ENCODE data around the gene VEZF1.
A peak's percentile ranks its signal among the peaks of the same experiment; 100 is the strongest.
"Not testable (repeated sequence)": the region's sequence is repeated elsewhere in the genome, so short reads cannot be mapped to it uniquely, and the experiment has no call there.

The VEZF1 gene

GRCh38 chr17:57999010-57999495, 11.0 kb upstream of the VEZF1 start:
- no peak for DNase-seq

DNA sequence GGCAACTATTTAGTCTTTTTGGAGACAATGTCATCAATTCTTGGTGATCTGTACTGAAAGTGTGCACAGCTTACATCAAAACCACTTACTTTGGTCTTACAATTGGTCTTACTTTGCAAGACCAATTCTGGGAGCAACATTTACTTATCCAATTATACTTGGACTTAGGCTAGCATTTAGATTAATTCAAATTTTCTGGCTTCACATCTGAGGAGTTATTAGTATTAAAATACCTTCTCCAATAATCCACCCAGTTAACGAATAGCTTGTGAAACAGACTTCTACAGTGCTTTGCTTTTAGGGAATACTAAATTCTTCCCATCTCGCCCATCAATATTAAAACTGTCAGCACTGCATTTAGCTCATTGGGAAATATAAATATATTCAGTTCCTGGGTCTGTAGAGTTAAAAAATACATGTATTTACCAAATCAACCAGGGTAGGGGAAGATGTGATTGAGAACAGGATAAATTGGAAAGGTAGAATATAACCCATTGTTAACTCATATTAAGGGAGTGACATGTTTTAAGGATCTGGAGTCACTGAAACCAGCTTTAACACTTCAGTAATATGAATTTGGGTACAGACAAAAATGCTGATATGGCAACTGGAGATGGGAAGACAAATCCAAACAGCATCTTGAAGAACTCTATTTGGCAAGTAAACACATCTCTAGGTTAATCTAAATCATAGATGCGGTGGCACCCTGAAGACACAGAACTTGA, 9.2 kb upstream of the VEZF1 start:
- no peak for DNase-seq

DNA sequence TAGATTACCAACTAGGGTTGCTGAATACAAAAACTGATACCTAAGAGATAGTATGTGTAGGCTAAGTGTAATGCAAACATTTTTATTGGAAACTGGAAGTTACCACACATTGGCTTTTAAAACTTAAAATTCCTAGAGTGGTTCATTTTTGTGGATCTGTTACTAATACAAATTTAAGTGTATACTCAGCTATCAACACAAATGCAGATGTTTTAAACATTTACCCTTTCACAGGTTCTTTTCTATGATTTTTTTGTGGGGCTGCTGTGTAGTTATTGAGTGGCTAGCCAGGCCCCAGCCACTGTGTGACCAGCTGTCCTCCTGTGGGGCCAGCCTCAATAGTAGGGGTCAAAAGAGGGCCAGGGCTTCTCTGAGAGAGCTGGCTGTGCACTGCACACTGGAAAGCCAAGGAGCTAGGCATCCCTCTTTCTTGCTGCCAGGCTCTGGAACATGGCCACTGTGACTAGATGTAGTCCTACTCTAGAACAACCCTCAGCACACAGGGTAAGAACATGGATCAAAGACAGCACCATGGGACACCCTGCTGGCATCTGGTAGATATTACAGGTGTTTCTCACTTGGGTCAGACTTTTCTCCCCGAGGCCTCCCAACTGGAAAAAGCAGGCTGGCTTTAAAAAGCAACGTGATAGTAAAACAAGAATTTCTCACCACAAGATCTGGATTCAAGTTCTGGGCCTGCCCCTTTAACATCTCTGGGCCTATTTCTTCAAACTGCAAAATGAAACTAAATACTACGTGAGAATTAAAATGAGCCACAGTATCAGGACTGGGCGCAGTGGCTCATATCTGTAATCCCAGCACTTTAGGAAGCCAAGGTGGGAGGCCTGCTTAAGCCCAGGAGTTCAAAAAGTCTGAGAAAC, 7.3 kb upstream of the VEZF1 start:
- peak; percentile 65 for DNase-seq

DNA sequence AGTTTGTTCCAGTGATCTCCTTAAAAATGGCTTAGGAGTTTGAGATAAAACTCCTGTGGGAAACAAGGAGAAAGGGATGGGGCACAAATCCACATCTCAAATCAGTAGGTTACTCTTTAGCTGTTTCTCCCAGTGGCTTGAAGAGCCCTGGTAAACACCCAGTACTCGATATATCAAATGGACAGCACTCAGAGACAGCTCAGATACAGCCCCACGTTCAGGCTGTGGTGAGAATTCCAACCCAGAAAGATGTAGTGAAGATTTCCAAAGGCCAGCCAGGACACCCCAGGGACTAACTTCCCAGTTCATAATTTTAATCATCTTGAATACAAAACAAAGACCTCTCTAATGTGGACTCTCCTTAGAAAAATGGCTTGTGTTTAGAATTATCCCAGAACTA, 6.4 kb upstream of the VEZF1 start:
- no peak for DNase-seq

DNA sequence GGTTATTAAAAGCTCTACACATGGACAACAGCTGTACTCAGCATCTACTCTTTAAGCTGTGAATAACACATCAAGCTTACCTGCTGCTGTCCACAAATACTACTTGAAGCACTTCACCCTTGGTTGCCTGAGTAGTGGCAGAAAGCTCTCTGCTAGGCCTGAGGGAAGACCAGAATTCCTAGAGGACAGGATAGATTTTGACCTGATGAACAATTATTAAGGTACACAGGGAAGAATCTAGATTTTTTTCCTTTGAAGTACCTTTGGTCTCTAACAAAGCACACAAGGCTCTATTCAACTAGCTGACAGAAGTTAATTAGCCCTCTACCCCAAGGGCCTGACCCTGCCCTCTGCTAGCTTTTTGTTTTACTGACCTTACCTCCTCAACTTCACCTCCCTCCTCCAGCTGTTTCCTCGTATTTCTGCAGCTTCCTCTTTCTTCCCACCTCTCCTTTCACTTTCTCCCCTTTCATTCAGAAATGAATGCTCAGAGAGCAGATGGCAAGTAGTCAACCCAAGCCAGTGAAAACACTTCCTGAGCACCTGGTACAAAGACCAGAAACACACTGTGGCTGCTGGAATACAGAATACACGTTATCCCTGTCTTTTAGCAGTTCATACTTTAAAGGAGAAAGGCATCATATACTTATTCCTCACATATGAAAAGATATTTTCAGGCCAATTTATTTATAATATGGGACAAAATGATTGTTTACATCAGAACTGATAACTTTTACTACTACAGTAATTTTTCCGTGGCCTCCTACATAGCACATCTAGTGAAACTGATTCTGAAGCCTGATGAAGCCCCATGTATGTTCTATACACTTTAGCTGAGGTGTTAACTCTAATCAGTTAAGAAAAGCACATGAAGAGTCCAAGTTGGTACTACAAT, 5.7 kb upstream of the VEZF1 start:
- DNase-seq, result no peak

DNA sequence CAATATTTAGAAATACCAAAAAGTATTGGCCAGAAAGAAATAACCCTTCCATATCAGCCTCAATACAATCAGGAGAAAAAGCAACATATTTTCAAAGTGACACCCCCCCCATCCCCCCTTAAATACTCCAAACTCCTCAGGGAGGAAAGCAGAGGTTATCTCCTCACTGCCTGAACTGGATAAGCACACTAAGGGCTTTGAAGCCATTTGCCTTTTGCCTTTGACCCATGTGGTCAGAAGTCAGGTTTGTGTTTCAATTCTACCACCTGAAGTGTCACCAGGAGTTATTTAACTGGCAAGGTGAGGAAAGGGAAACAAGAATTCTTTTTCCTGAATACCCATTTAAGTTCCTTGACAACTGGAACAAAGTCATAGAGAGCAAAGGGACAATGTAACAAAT, 3.5 kb upstream of the VEZF1 start:
- DNase-seq, result no peak

- no peak for DNase-seq
These were observed 2.0 kb upstream of the VEZF1 start for GRCh38 chr17:57990037-57990436.

DNA sequence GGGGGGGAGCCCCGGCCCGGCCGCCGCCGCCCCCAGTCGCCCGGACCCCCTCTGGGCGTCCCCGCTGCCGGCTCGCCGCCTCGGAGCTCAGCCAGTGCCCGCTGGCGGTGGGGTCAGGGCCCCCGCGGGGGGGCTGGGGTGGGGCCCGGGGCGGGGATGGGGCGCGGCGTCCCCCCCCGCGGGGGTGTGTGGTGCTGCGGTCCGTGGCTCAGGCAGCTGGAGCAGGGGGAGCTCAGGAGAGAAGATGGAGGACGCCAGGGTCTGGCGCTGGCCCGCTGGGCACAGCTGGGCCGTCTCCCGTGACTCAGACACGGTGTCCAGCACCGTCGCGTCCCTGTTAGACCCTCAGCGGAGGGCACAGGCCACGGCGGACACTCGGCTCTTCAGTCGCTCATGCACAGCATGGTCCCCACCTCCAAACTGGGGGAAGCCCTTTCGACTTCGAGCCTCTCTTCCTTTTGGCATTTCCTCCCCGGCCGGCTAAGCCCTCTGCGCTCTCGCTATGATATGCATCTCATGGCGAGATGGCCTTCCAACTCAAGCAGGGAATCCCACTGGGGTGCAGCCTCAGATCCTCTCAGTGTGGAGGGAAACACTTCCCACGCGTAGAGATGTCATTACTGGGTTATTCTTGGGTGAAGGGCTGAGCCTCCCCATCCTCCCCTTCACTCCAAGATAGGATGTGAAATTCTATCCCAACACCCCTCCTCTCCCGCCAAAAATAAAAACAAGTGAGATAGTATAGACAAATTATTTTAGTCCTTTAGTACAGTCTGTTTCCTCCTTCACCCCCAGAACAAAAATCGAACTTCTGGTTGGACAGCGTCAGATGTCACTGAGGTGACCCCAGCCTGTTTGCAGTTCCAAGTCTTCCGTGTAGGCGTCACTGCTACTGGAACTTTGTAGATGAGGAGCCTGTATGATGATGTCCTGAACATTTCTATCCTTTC, 522 bp upstream of the VEZF1 start:
- peak; percentile 49 for DNase-seq

- DNase-seq, result no peak
These were observed 1.0 kb downstream of the VEZF1 start for GRCh38 chr17:57986841-57987580.

DNA sequence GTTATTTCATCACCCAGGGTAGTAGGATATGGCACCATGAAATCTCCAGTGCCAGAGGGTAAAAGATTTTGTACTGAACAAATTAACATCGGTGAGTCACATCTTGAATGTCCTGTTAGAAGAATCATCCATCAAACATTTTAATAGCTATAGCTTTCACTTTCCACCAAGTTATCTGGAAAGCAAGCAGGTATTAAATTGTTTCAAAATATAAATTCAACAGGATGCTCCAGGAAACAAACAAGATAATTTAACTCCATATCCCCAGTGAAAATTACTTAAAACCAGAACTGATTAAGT, 2.4 kb downstream of the VEZF1 start:
- no peak for DNase-seq

DNA sequence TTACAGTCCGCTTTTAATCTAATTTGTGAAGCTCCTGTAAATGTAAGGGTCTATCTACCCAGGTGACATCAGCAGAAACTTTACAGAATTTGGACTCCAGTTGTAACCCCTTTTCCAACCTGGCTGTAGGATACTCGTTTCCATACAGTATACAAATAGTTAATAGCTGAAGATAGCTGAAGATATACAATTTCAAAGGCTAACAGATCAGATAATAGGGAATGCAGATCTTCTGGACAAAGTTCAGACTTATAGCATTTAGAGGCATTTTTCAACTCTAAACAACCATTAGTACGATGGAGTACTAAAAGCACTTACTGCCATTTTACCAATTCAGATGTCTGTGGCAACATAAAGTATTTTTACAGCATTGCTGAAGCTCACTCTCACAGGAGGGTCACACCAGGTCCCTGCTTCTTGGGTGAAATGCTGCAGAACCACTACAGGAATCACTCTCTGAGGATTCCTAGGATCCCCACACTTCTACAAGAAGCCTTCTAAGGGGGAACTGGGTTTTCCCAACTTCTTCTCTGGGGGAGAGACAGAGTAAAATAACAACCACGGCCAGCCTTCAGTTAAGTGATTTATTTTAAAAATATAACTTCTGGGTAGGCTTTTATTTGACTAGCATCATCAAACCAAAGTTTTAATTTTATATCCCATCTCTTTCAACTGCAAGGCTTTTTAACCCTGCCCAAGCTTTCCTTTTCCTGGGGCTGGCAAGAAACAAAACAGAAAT, 2.9 kb downstream of the VEZF1 start:
- no peak for DNase-seq

GRCh38 chr17:57984261-57984890, 3.7 kb downstream of the VEZF1 start:
- DNase-seq, result no peak

- DNase-seq, result no peak
These were observed 4.6 kb downstream of the VEZF1 start for GRCh38 chr17:57983446-57983845.

- DNase-seq, result no peak
These were observed 5.4 kb downstream of the VEZF1 start for GRCh38 chr17:57982452-57983170.

GRCh38 chr17:57980522-57980921, 7.5 kb downstream of the VEZF1 start:
- DNase-seq, result no peak

DNA sequence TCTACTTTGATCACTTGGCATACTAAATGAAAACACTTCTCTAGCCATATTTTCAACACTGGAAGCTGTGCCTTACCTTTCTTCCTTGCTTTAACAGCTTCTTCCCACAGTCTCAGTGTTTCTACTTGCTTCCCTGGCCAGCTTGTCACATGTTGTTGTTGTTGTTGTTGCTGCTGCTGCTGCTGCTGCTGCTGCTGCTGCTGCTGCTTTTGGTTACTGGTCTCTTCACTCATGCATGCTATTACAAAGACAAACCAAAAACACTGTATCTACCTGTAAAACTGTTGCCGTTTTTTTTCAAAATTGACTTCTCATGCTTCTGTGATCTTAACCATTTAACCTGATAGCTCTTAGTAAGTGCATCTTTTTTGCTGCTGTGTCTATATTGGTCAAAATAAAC, 9.0 kb downstream of the VEZF1 start:
- no peak for DNase-seq

- DNase-seq, result no peak
These were observed 11.5 kb downstream of the VEZF1 start for GRCh38 chr17:57976594-57976993.

- DNase-seq, result no peak
These were observed 13.0 kb downstream of the VEZF1 start for GRCh38 chr17:57975044-57975443.

GRCh38 chr17:57974053-57974824, 13.8 kb downstream of the VEZF1 start:
- not testable (repeated sequence) for DNase-seq

Data from NCI-H1105 (cell line).